NOMO-1 (cell line): ENCODE measurements around the gene DPYD.

Experiments
- DNase-seq, 2 experiments: peaks; one replicate each; lab custom pipeline; 2025; ENCODE audit not compliant: unreplicated experiment in 2 of 2; lab: John Stamatoyannopoulos, UW

DPYD gene

GRCh38 chr1:97792655-97793054 is 128.2 kb downstream of the DPYD start:
- DNase-seq: no peak

DNA sequence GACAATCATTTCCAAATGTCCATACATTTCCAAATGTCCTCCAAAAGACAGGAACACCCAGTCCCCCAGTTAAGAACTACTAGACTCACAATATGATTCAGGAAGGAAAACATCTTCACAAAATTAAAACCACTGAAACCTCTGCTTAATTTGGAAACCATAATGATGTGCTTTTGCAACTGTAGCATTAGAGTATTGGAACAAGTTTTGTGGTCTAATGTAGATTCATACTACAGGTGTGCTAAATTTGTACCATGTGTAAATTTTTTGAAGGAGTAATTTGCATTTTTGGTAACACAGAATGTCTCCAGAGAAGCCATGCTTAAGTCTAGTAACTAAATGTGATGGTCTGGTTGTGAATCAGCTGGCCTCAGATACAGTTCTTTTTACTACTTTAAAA is 129.6 kb downstream of the DPYD start:
- DNase-seq: peak in 1 of 2 experiments; percentile 18

DNA sequence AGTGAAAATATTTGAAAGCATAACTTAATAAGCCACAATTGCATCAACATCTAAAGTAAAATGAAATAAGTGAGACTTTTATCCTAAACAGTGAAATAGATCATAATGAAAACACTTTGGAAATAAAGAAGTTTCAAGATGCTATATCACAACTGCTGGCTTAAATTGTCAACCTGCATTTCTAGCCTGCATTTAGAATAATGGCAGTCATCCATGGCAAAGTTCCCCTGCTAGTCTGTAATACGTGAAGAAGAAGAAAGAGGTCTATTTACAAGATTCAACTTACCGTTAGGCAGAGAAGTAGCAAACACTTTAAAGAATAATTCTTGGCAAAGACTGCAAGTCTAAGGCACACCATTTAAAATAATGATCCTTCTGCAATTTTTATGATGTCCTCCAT is 133.6 kb downstream of the DPYD start:
- DNase-seq: no peak

DNA sequence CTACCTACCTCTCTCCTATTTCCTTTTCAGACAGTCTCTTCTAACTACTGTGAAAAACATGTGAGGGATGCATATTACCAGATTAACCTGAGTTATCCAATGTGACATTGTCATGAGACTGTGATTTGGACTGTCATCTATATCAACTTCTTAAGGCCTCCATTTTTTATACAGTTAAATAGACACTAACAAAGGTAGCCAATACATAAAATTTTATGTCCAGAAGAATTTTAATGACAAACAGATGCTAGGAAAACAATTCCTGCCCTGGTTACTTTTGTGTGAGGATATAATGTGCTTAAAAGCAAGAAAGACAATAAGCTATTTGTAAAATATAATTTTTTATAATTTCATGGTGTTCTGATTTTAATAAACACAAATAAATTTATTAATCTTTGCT is 136.2 kb downstream of the DPYD start:
- no peak for DNase-seq

DNA sequence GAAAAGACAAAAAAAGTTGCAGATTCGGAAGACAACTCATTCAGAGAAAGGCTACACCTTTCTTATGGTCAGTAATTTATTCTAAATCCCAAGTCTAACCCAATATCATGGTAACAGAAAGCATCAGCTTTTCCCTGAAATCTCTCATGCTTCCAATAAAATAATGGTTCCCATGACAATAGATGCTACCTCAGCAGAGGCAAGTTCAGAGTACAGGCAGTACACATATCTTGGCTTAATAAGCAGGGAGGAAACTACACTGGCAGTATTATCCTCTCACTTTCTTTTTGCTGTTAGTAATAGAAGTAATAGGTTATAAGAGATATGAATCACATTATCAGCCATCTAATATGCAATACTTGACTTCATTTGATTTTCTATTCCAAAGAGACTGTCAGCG is 137.1 kb downstream of the DPYD start:
- no peak for DNase-seq

DNA sequence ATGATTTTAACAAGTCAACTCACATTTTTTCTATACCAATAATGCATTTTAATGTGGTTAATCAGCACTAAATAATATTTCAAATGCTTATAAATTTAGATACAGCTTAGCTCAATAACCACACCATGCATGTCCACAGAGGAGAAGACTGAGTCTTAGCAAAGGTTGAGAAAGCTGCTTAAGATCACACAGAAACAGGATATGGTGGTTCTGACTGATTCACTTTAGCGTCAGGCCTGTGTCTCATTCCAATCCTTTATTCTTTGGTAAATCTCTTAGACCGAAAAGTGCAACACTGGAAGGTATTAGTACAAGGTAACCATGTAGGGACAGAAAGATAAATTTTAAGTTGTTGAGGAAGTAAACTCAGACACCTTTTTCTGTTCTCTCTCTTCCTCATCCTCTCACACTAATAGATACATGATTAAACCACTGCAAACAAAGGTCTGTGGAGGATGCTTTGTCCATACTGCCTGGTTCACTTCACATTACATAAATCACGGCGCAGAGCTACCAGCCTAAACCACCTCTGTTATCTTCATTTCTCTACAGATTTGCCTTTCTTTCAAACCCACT is 139.0 kb downstream of the DPYD start:
- no peak for DNase-seq

DNA sequence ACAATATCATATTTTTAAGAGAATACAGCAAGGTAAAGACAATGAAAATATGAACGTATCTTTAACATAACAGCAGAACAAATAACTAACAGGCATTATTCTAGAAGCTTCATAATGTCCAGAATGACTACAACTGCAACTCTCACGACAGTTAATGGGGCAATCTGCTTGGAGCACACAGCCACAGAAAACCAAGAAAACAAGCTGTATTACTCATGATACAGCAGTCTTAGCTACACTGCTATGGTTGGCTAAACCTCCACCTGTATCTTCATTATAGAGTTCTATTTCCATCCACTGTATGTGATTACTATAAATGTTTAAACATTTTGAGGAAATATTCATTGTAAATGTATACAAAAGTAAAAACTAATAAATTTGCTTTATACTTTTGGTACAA is 139.9 kb downstream of the DPYD start:
- DNase-seq: no peak

DNA sequence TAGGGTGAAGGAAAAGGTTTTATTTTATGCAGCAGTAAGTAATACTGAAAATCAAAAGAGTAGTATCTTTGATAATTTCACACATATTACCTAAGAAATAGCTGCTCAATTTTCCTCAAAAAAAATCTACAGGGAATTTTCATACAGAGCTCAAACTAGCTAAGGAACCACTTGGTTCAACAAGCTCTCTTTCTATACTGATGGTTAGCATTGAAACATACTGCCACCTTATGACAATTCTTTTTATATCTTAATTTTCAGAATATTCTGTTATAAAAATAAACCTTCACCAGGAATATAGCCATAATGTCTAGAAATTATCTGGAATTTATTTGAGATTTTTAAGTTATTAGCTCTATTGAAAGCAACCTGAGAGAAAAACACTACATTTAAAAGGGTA is 142.1 kb downstream of the DPYD start:
- DNase-seq: no peak

- DNase-seq: no peak
Measured at GRCh38 chr1:97770376-97770775, 150.5 kb downstream of the DPYD start.

GRCh38 chr1:97767381-97767780 is 153.5 kb downstream of the DPYD start:
- no peak for DNase-seq

DNA sequence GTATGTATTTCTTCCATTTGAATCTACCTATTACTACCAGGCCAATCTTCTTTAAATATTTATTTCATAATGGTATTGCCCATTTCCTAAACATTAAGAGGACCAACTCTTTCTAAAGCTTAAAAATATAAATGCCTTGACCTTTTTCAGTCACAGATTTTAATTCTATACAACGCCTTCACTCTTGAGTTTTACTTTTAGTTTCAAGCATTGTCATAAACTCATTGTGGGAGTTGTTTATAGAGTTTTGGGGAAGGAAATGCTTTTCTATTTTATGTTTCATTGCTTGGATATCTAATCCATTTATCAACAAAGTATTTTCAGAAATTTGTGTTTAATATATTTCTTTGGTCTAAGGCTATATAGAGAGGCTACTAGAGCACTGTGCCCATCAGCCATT is 155.8 kb downstream of the DPYD start:
- no peak for DNase-seq

DNA sequence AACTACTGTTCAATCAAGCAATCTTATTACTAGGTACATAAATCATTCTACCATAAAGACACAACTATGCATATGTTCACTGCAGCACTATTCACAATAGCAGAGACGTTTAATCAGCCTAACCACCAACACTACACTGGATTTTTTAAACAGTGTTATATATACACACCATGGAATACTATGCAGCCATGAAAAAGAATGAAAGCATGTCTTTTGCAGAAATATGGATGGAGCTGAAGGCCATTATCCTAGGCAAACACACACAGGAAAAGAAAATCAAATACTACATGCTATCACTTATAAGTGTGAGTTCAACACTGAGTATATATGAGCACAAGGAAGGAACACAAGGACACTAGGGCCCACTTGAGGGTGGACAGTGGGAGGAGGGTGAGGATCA is 159.2 kb downstream of the DPYD start:
- DNase-seq: no peak

DNA sequence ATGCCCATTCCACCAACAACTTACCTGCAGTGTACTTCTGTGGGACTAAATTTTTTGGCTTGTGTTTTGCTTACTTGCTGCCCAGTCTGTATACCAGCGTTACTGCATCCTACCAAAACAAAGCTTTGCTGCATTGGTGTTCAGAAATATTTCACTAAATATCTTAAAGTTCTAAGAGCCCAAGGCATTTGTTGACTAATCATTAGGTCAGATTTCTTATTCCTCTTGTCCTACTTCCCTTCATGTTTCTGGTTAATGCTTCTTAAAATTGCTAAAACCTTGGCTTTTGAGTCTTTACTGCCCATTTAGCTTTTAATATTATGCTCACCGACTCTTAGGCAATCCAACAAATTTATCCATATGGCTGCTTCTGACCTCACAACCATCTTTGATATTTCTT is 161.8 kb downstream of the DPYD start:
- DNase-seq: no peak

- no peak for DNase-seq
Measured at GRCh38 chr1:97758541-97759057, 162.2 kb downstream of the DPYD start.

DNA sequence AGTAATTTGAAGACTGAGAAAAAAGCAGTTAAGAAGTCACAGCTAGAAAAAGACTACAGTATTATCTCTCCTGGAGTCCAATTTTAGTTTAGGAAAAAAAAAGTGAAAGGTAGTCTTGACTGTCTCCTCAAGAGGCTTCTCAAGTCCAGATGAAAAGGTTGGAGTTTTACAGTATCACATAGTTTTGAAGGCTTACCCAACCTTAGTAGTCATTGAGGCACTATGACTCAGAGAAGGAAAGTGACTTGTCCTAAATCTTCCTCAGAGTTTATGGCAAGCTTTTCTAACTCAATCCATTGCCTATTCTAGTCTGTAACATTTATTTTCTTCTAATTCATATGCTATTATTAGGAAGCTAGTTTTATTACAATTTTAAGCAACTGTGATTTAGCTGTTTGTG is 174.9 kb downstream of the DPYD start:
- DNase-seq: no peak

DNA sequence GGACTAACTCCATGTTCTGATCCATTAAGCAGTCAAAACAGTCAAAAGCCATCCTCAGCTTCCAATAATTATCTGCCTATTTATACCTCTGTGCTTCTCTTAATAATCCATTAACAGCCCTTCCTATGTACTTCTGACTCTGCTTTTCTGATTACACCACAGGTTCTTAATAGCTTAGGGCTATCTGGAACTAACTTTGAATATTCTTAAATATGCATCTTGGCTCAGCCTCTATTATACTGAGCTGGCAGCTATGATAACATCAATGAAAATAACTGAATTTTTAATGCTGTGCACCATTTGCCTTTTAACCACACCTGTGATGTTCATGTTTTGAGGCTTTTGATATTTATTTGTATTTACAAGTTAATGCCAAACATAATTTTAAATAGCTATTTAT is 175.9 kb downstream of the DPYD start:
- no peak for DNase-seq

GRCh38 chr1:97743129-97743528 is 177.7 kb downstream of the DPYD start:
- DNase-seq: no peak

- no peak for DNase-seq
Measured at GRCh38 chr1:97740891-97741290, 179.9 kb downstream of the DPYD start.

DNA sequence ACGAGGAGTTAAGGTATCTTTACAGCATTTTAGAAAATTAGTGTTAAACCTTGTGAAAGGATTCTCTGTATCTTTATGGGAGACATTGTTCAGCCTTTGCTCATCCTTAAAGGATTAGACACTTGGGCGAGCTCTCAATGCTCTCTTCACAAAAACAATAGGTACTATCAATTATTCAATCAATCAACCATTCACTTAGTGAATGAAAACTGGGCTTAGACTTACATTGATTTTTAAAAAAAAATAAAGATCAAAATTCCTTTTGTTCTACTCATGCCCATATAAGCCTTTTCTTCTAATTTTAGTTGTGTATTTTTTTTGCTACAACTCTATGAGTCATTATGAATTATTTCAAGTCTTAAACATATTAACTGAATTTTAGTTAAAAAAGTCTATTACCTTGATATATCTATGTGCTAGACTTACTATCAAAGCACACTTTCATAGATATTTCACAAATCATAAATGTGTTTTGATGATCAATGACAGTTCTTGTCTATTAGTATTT is 181.2 kb downstream of the DPYD start:
- DNase-seq: no peak

GRCh38 chr1:97738270-97738669 is 182.6 kb downstream of the DPYD start:
- no peak for DNase-seq

GRCh38 chr1:97730271-97730670 is 190.6 kb downstream of the DPYD start:
- no peak for DNase-seq

DNA sequence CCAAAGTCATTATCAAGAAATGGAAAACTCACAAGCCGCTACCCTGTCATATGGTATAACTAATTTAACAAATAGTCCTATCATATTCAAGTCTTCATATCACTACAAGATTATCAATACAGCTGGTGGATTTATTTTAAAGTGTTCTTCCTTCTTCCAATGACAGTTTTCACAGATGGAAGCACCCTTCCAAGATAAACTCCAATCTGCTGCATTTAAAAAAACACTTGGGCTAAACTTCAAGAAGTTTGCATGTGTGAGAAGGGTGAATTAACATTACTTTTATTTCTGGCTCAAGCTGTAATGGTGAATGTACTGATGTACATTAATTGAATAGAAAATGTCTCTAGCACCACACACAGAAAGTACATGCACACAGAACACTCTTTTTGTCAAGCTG is 192.4 kb downstream of the DPYD start:
- DNase-seq: no peak

DNA sequence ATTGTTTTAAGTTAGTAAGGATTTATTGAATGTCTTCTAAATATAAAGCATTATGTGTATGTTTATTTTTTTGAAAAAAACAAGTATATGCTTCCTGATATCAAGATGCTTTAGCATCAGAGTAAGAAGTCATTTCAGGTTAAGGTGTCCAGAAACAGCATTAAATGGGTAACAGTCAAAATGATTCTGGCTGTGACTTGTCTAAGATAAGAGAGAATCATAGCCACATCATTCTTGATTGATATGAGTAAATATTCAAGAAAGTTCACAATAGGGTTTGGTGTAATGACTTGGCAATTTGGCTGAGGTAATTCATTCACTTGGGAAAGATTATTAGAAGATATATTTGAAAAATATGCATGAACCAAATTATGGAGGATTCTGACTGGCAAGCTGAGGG is 193.8 kb downstream of the DPYD start:
- DNase-seq: no peak
